HepG2 (cell line): ENCODE data around the gene PODXL2. TPM values are rescaled to one million over a fixed set of nuclear protein-coding genes. Genes with fewer than 3 reads are reported as not detected.

Source experiments
- ARNTL ChIP-seq: sonication (generic); formaldehyde crosslinking; IDR thresholded peaks from 2 replicates; pipeline ENCODE4 v1.4.0; 2020; ENCODE audit warnings: mild to moderate bottlenecking, missing genetic modification reagents
- ATF4 ChIP-seq, 2 experiments: fragments of 450-650 bp in 1 of 2; sonication (generic) in 1 of 2; formaldehyde crosslinking; IDR thresholded peaks; 2 replicates each; pipeline versions ENCODE4 v1.5.0 to v1.8.0; 2020 to 2022; ENCODE audit warnings: mild to moderate bottlenecking in 1 of 2, missing genetic modification reagents in 1 of 2
- CBFB ChIP-seq: sonication (generic); formaldehyde crosslinking; IDR thresholded peaks from 2 replicates; pipeline ENCODE4 v1.4.0; 2020; ENCODE audit warnings: missing genetic modification reagents
- CBX5 ChIP-seq: sonication (generic); formaldehyde crosslinking; IDR thresholded peaks from 2 replicates; pipeline ENCODE4 v1.4.0; 2020; ENCODE audit warnings: missing genetic modification reagents, borderline replicate concordance
- CCDC6 ChIP-seq: sonication (generic); formaldehyde crosslinking; IDR thresholded peaks from 2 replicates; pipeline ENCODE4 v1.8.1; 2022; ENCODE audit warnings: mild to moderate bottlenecking, missing genetic modification reagents, moderate library complexity
- HMG20B ChIP-seq: conservative IDR thresholded peaks from 2 replicates; pipeline ENCODE4 v1.6.1; 2016; ENCODE audit warnings: missing genetic modification reagents, missing compliant biosample characterization
- HOXA3 ChIP-seq: sonication (generic); formaldehyde crosslinking; IDR thresholded peaks from 2 replicates; pipeline ENCODE4 v1.5.0; 2020; ENCODE audit warnings: missing genetic modification reagents
- KAT7 ChIP-seq: IDR thresholded peaks from 2 replicates; pipeline ENCODE4 v1.6.1; 2018; ENCODE audit warnings: borderline replicate concordance, missing compliant biosample characterization
- KLF12 ChIP-seq: sonication (generic); formaldehyde crosslinking; IDR thresholded peaks from 2 replicates; pipeline ENCODE4 v1.4.0; 2020; ENCODE audit warnings: missing genetic modification reagents, borderline replicate concordance
- MXI1 ChIP-seq: IDR thresholded peaks from 3 replicates; pipeline ENCODE4 v1.6.1; 2012; ENCODE audit warnings: low read depth, low read length, inconsistent platforms, borderline replicate concordance
- NFKB2 ChIP-seq: sonication (generic); formaldehyde crosslinking; IDR thresholded peaks from 2 replicates; pipeline ENCODE4 v1.4.0; 2020; ENCODE audit warnings: missing genetic modification reagents, borderline replicate concordance
- PITX1 ChIP-seq: sonication (generic); formaldehyde crosslinking; IDR thresholded peaks from 2 replicates; pipeline ENCODE4 v1.5.1; 2020; ENCODE audit warnings: mild to moderate bottlenecking, missing genetic modification reagents
- RBFOX2 ChIP-seq: fragments of 200-400 bp; formaldehyde crosslinking; IDR thresholded peaks from 2 replicates; pipeline ENCODE4 v1.6.1; 2017; ENCODE audit warnings: low read depth, mild to moderate bottlenecking, low read length
- RFX1 ChIP-seq: fragments of 450-650 bp; IDR thresholded peaks from 2 replicates; pipeline ENCODE4 v1.6.1; 2017
- RFXANK ChIP-seq: IDR thresholded peaks from 2 replicates; pipeline ENCODE4 v1.6.1; 2016
- SKI ChIP-seq: fragments of 450-650 bp; IDR thresholded peaks from one replicate; pipeline ENCODE4 v1.6.1; 2018; ENCODE audit warnings: mild to moderate bottlenecking; ENCODE audit not compliant: partially characterized antibody
- TARDBP ChIP-seq: sonication (generic); formaldehyde crosslinking; IDR thresholded peaks from 2 replicates; pipeline ENCODE4 v1.8.0; 2022; ENCODE audit warnings: mild to moderate bottlenecking, missing genetic modification reagents
- THRA ChIP-seq: sonication (generic); formaldehyde crosslinking; IDR thresholded peaks from 2 replicates; pipeline ENCODE4 v1.4.0; 2020; ENCODE audit warnings: missing genetic modification reagents, borderline replicate concordance
- TRIM22 ChIP-seq: fragments of 450-650 bp; IDR thresholded peaks from 2 replicates; pipeline ENCODE4 v1.6.1; 2017
- ZBTB26 ChIP-seq: IDR thresholded peaks from 2 replicates; pipeline ENCODE4 v1.6.1; 2016; ENCODE audit warnings: missing compliant biosample characterization, missing genetic modification reagents, borderline replicate concordance
- ZBTB37 ChIP-seq: sonication (generic); formaldehyde crosslinking; IDR thresholded peaks from 2 replicates; pipeline ENCODE4 v1.4.0; 2020; ENCODE audit warnings: mild to moderate bottlenecking, missing genetic modification reagents
- ZBTB7A ChIP-seq: sonication (generic); formaldehyde crosslinking; IDR thresholded peaks from 2 replicates; pipeline ENCODE4 v1.8.0; 2022; ENCODE audit warnings: mild to moderate bottlenecking, missing genetic modification reagents
- ZNF552 ChIP-seq: sonication (generic); formaldehyde crosslinking; IDR thresholded peaks from 2 replicates; pipeline ENCODE4 v1.9.0; 2022; ENCODE audit warnings: missing genetic modification reagents, mild to moderate bottlenecking, borderline replicate concordance
- ZNF569 ChIP-seq: sonication (generic); formaldehyde crosslinking; IDR thresholded peaks from 2 replicates; pipeline ENCODE4 v1.5.0; 2020; ENCODE audit warnings: mild to moderate bottlenecking, missing genetic modification reagents, moderate library complexity, borderline replicate concordance
- polyA plus RNA-seq, 8 experiments: library from polyadenylated mRNA; depleted of rRNA in 3 of 8; stranded (reverse) in 7 of 8; unstranded in 1 of 8; fragments of >200 nt; fragmentation: Illumina TruSeq in 4 of 8; extraction: Trizol in 4 of 8; gene quantifications; 2 replicates each; pipeline versions ENCODE4 v1.2.1 to v1.2.3, GENCODE V29; 2011 to 2016; ENCODE audit warnings: low read depth in 4 of 8, missing spikeins in 1 of 8, mixed read lengths in 1 of 8; ENCODE audit not compliant: insufficient read depth in 1 of 8
- total RNA-seq, 5 experiments: library from RNA; depleted of rRNA; stranded (reverse); fragments of >200 nt; fragmentation: Illumina TruSeq; extraction: Trizol; gene quantifications; 2 replicates each; pipeline ENCODE4 v1.2.3, GENCODE V29; 2016; ENCODE audit warnings: low read depth in 1 of 5

PODXL2 gene
- total and polyA plus RNA-seq, 2 of the 13 experiments (the other 11 are each of a cell fraction or from before 2014, with no cell fraction given): 20.4 to 25.1 TPM

- peak; percentile 78 for TF ChIP-seq CCDC6
- 0 out of 2 replicates have a peak, but pooled peaks have one; percentile 18 for TF ChIP-seq NFKB2 (CRISPR knock-in tag)
- peak; percentile 13; the same call in 1 of the 2 replicates for TF ChIP-seq ZBTB26 (CRISPR knock-in tag)
- peak; percentile 84; the same call in 1 of the 2 replicates for TF ChIP-seq THRA (CRISPR knock-in tag)
- no peak for TF ChIP-seq ZNF569
- TF ChIP-seq ATF4 (CRISPR knock-in tag; IDR thresholded peaks at IDR 0.05): 0 out of 4 replicates have a peak, but pooled peaks of 1 of the 2 experiments have one; percentile 2
- peak; percentile 65 for TF ChIP-seq SKI
- peak; percentile 28; the same call in 1 of the 2 replicates for TF ChIP-seq TARDBP (CRISPR knock-in tag)
- TF ChIP-seq RBFOX2: peak; percentile 69
- no peak for TF ChIP-seq ZNF552 (CRISPR knock-in tag)
- no peak for TF ChIP-seq TRIM22
- peak; percentile 54; the same call in 1 of the 2 replicates for TF ChIP-seq PITX1 (CRISPR knock-in tag)
- no peak for TF ChIP-seq ZBTB37 (CRISPR knock-in tag)
- TF ChIP-seq RFX1: no peak
- peak; percentile 74 for TF ChIP-seq HOXA3 (CRISPR knock-in tag)
- TF ChIP-seq KAT7 (CRISPR knock-in tag): peak; percentile 43; the same call in 1 of the 2 replicates
- TF ChIP-seq KLF12 (CRISPR knock-in tag): peak; percentile 55; the same call in 1 of the 2 replicates
- TF ChIP-seq RFXANK (CRISPR knock-in tag): 0 out of 2 replicates have a peak, but pooled peaks have one; percentile 73
- no peak for TF ChIP-seq ARNTL (CRISPR knock-in tag)
- no peak for TF ChIP-seq ZBTB7A (CRISPR knock-in tag)
- peak; percentile 35; the same call in 1 of the 2 replicates for TF ChIP-seq CBX5
- peak; percentile 91; the same call in 2 of the 3 replicates for TF ChIP-seq MXI1
- TF ChIP-seq HMG20B (CRISPR knock-in tag): no peak
- TF ChIP-seq CBFB (CRISPR knock-in tag): no peak
These were observed 38.2 kb upstream of the PODXL2 start, which contains the start of gene TPRA1 (continued) for GRCh38 chr3:127590593-127591465.
